ENCODE measurements around the gene DGKB.

DGKB gene

DNA sequence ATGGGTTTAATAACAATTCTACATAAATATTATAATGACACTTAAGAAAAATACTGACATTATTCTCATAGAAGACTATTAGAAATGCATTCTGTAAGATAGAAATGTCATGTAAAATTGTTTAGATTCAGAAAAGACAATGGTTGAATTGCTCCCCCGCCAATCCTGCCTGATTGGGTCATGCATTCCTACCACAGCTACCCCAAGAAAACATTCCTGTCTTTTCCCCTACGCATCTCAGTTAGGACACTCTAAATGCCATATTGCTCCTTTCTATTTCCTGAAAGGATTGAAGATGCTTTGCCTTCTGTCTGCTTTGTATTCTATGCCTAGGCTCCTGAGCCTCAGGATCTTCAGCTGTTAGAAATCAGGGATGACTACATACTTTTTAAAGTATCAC lies 109.4 kb downstream of the DGKB start:
- ATAC-seq = no peak
- TF ChIP-seq ZC3H10 (CRISPR knock-in tag; IDR thresholded peaks at IDR 0.05) (no peak), ZFP3 (CRISPR knock-in tag; IDR thresholded peaks at IDR 0.05) (no peak), ARNTL (CRISPR knock-in tag; IDR thresholded peaks at IDR 0.05; ENCODE audit: borderline replicate concordance, low read depth) (no peak), ESRRG (CRISPR knock-in tag; IDR thresholded peaks at IDR 0.05) (no peak), BACH2 (CRISPR knock-in tag; IDR thresholded peaks at IDR 0.05; ENCODE audit: borderline replicate concordance) (no peak), TCF4 (CRISPR knock-in tag; IDR thresholded peaks at IDR 0.05; ENCODE audit: borderline replicate concordance) (no peak), CSDC2 (CRISPR knock-in tag; IDR thresholded peaks at IDR 0.05) (no peak), ISL1 (CRISPR knock-in tag; IDR thresholded peaks at IDR 0.05) (no peak), OSR1 (CRISPR knock-in tag; IDR thresholded peaks at IDR 0.05) (no peak), TOX (CRISPR knock-in tag; IDR thresholded peaks at IDR 0.05; ENCODE audit: borderline replicate concordance) (no peak), RARB (CRISPR knock-in tag; IDR thresholded peaks at IDR 0.05) (no peak), GLIS3 (CRISPR knock-in tag; IDR thresholded peaks at IDR 0.05) (no peak), ZNF70 (CRISPR knock-in tag; IDR thresholded peaks at IDR 0.05) (no peak), SNAI2 (CRISPR knock-in tag; IDR thresholded peaks at IDR 0.05) (no peak), ZNF565 (CRISPR knock-in tag; conservative IDR thresholded peaks at IDR 0.05; ENCODE audit: low read depth) (no peak)
- TF ChIP-seq, protein P1, sequence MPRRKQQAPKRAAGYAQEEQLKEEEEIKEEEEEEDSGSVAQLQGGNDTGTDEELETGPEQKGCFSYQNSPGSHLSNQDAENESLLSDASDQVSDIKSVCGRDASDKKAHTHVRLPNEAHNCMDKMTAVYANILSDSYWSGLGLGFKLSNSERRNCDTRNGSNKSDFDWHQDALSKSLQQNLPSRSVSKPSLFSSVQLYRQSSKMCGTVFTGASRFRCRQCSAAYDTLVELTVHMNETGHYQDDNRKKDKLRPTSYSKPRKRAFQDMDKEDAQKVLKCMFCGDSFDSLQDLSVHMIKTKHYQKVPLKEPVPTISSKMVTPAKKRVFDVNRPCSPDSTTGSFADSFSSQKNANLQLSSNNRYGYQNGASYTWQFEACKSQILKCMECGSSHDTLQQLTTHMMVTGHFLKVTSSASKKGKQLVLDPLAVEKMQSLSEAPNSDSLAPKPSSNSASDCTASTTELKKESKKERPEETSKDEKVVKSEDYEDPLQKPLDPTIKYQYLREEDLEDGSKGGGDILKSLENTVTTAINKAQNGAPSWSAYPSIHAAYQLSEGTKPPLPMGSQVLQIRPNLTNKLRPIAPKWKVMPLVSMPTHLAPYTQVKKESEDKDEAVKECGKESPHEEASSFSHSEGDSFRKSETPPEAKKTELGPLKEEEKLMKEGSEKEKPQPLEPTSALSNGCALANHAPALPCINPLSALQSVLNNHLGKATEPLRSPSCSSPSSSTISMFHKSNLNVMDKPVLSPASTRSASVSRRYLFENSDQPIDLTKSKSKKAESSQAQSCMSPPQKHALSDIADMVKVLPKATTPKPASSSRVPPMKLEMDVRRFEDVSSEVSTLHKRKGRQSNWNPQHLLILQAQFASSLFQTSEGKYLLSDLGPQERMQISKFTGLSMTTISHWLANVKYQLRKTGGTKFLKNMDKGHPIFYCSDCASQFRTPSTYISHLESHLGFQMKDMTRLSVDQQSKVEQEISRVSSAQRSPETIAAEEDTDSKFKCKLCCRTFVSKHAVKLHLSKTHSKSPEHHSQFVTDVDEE (CRISPR knock-in tag; IDR thresholded peaks at IDR 0.05) = no peak
- TF ChIP-seq, protein P2, sequence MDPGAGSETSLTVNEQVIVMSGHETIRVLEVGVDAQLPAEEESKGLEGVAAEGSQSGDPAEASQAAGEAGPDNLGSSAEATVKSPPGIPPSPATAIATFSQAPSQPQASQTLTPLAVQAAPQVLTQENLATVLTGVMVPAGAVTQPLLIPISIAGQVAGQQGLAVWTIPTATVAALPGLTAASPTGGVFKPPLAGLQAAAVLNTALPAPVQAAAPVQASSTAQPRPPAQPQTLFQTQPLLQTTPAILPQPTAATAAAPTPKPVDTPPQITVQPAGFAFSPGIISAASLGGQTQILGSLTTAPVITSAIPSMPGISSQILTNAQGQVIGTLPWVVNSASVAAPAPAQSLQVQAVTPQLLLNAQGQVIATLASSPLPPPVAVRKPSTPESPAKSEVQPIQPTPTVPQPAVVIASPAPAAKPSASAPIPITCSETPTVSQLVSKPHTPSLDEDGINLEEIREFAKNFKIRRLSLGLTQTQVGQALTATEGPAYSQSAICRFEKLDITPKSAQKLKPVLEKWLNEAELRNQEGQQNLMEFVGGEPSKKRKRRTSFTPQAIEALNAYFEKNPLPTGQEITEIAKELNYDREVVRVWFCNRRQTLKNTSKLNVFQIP (CRISPR knock-in tag; IDR thresholded peaks at IDR 0.05; ENCODE audit: borderline replicate concordance, low read depth) = no peak
- TF ChIP-seq, protein P3, sequence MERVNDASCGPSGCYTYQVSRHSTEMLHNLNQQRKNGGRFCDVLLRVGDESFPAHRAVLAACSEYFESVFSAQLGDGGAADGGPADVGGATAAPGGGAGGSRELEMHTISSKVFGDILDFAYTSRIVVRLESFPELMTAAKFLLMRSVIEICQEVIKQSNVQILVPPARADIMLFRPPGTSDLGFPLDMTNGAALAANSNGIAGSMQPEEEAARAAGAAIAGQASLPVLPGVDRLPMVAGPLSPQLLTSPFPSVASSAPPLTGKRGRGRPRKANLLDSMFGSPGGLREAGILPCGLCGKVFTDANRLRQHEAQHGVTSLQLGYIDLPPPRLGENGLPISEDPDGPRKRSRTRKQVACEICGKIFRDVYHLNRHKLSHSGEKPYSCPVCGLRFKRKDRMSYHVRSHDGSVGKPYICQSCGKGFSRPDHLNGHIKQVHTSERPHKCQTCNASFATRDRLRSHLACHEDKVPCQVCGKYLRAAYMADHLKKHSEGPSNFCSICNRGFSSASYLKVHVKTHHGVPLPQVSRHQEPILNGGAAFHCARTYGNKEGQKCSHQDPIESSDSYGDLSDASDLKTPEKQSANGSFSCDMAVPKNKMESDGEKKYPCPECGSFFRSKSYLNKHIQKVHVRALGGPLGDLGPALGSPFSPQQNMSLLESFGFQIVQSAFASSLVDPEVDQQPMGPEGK (CRISPR knock-in tag; IDR thresholded peaks at IDR 0.05; ENCODE audit: borderline replicate concordance) = no peak
- TF ChIP-seq, protein P4, sequence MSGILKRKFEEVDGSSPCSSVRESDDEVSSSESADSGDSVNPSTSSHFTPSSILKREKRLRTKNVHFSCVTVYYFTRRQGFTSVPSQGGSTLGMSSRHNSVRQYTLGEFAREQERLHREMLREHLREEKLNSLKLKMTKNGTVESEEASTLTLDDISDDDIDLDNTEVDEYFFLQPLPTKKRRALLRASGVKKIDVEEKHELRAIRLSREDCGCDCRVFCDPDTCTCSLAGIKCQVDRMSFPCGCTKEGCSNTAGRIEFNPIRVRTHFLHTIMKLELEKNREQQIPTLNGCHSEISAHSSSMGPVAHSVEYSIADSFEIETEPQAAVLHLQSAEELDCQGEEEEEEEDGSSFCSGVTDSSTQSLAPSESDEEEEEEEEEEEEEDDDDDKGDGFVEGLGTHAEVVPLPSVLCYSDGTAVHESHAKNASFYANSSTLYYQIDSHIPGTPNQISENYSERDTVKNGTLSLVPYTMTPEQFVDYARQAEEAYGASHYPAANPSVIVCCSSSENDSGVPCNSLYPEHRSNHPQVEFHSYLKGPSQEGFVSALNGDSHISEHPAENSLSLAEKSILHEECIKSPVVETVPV (CRISPR knock-in tag; IDR thresholded peaks at IDR 0.05) = no peak

DNA sequence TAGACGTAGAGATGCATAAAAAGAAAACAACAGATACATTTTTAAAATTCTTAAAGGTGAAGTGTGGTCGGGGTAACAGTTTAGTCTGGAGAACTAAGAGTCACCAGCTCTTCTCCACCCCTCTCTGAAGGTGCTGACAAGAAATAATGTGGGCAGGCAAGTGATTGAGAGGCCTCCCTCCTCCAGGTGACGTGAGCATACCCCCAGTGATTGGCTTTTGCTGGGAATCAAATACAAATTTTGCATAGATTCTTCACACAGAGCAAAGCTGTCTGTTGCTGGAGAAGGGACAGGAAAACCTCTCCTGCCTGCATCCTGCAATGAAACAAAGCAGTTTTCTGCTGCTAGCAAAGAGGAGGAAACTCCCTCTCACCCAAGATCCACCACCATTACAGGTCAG lies 115.0 kb downstream of the DGKB start:
- TF ChIP-seq ARNTL (CRISPR knock-in tag; IDR thresholded peaks at IDR 0.05; ENCODE audit: borderline replicate concordance, low read depth) (no peak), ZFP3 (CRISPR knock-in tag; IDR thresholded peaks at IDR 0.05) (no peak)
- TF ChIP-seq, protein P2 (CRISPR knock-in tag; IDR thresholded peaks at IDR 0.05; ENCODE audit: borderline replicate concordance, low read depth) = no peak
- ATAC-seq = no peak

DNA sequence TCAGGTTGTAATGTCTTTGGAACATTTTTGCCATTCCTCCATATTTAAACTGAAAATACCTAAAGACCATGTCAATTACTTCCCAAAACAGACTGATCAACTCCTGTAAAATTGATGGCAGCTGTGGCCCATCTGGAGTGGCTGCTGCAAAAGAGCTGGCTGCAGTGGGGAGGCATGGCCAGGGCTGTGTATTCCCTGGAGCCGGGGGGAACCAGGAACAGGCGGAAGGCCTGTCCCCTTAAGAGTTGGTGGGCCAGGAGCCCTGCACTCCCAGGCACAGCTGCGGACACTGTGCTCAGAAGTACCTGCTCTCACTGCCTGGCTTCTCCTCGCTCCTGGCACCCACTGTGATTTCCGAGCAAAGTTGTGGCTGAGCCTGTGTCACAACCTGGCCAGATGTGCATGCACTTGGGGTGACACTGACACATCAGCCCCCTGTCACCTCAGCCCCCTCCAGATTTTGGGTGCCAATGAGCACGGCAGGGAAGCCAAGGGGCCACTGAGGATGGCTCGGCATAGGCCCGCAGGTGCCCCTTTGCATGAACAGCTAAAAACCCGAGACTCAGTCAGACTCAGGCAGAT lies 116.1 kb downstream of the DGKB start:
- no peak for TF ChIP-seq CSDC2 (CRISPR knock-in tag; IDR thresholded peaks at IDR 0.05)
- TF ChIP-seq PPARA (CRISPR knock-in tag; IDR thresholded peaks at IDR 0.05; ENCODE audit: borderline replicate concordance) = no peak
- no peak for TF ChIP-seq SNAI2 (CRISPR knock-in tag; IDR thresholded peaks at IDR 0.05)
- TF ChIP-seq, protein P3 (CRISPR knock-in tag; IDR thresholded peaks at IDR 0.05; ENCODE audit: borderline replicate concordance) = no peak
- TF ChIP-seq ZNF70 (CRISPR knock-in tag; IDR thresholded peaks at IDR 0.05) = no peak
- ATAC-seq = no peak

Measured in SK-N-SH treated with all-trans-retinoic acid at 6 μM for 48 hours (cell line).